Immature natural killer cell (primary cell): ENCODE data around the gene NEK11. TPM values are rescaled to one million over a fixed set of nuclear protein-coding genes. Genes with fewer than 3 reads are reported as not detected.

Experiments used
- DNase-seq, 3 donors: peaks; one replicate each; pipeline ENCODE4 v3.0.0; 2022; ENCODE audit warnings: mixed read lengths in 1 of 3
- H3K27ac Mint-ChIP-seq, 6 donors: one replicate each; pipeline ENCODE4 v1.8.0; 2020; ENCODE audit warnings: mixed read lengths in 6 of 6, mild to moderate bottlenecking in 5 of 6, inconsistent platforms in 4 of 6, moderate library complexity in 3 of 6
- H3K27me3 Mint-ChIP-seq, 3 donors: one replicate each; pipeline ENCODE4 v1.8.0; 2020 to 2021; ENCODE audit warnings: low read depth in 3 of 3, mild to moderate bottlenecking in 3 of 3, mixed read lengths in 3 of 3, moderate library complexity in 3 of 3, inconsistent platforms in 1 of 3
- H3K36me3 Mint-ChIP-seq, 3 donors: one replicate each; pipeline ENCODE4 v1.8.0; 2020; ENCODE audit warnings: mixed read lengths in 3 of 3, inconsistent platforms in 2 of 3, mild to moderate bottlenecking in 2 of 3
- H3K4me1 Mint-ChIP-seq, 2 donors: one replicate each; pipeline ENCODE4 v1.8.0; 2020; ENCODE audit warnings: inconsistent platforms in 2 of 2, mild to moderate bottlenecking in 2 of 2, mixed read lengths in 2 of 2, moderate library complexity in 1 of 2
- H3K4me3 Mint-ChIP-seq, 5 donors: one replicate each; pipeline ENCODE4 v1.8.0; 2020; ENCODE audit warnings: mild to moderate bottlenecking in 5 of 5, mixed read lengths in 5 of 5, inconsistent platforms in 3 of 5, moderate library complexity in 3 of 5
- H3K9me3 Mint-ChIP-seq, 6 donors: one replicate each; pipeline ENCODE4 v1.8.0; 2020; ENCODE audit warnings: mild to moderate bottlenecking in 6 of 6, mixed read lengths in 6 of 6, inconsistent platforms in 4 of 6, moderate library complexity in 3 of 6
- polyA plus RNA-seq, 3 donors: library from polyadenylated mRNA; unstranded; fragments of 300-500 nt; fragmentation: Illumina TruSeq; gene quantifications; one replicate each; pipeline ENCODE4 v1.2.3, GENCODE V29; 2021

Gene NEK11
- under 1 TPM in 2 of 3 donors, not detected in 1; 0.41 to 0.47 TPM for polyA plus RNA-seq

GRCh38 chr3:131026321-131027151, at the start of gene NEK11, which contains the start of gene ASTE1:
Gene NEK11 (plus strand): TSS chr3:131026877. CDS start chr3:131029709, 2,832 bp downstream.
Gene ASTE1 (minus strand): TSS chr3:131026825. CDS start chr3:131025306, 1,519 bp downstream.
- DNase-seq = peak; percentile 94 to 97 (median 95)
- Mint-ChIP-seq H3K27ac (peak within 1 kb of the TSS; percentile 88 to 99 (median 96)), H3K36me3 (peaks cover 12 to 18% (median 16%) of the 10 kb centered on the region in 3 donors), H3K9me3 (no peaks in the 10 kb centered on the region), H3K4me3 (peak within 1 kb of the TSS; percentile 87 to 96 (median 93)), H3K27me3 (peaks cover 8 to 13% (median 9%) of the 10 kb centered on the region in 3 donors), H3K4me1 (peaks cover 48 to 57% of the 10 kb centered on the region in 2 donors)

GRCh38 chr3:130979117-130979516, 47.6 kb upstream of the NEK11 start:
- no peaks in the 10 kb centered on the region for H3K27me3 Mint-ChIP-seq
- no peak overlapping the region for H3K4me3 Mint-ChIP-seq
- no peak for DNase-seq

GRCh38 chr3:130981469-130981868, 45.2 kb upstream of the NEK11 start:
- H3K4me1 Mint-ChIP-seq = no peaks in the 10 kb centered on the region

More at GRCh38 chr3:130979117-130979516, 47.6 kb upstream of the NEK11 start:
- peaks cover 5 to 26% (median 18%) of the 10 kb centered on the region in 3 donors for H3K36me3 Mint-ChIP-seq
- no peaks in the 10 kb centered on the region for H3K9me3 Mint-ChIP-seq
- peak overlapping the region in 1 of 6 donors; percentile 18 for H3K27ac Mint-ChIP-seq
- H3K4me1 Mint-ChIP-seq = no peaks in the 10 kb centered on the region

GRCh38 chr3:130990282-130990681, 36.4 kb upstream of the NEK11 start:
- Mint-ChIP-seq H3K36me3 (peaks cover 5 to 24% (median 17%) of the 10 kb centered on the region in 3 donors), H3K9me3 (no peaks in the 10 kb centered on the region), H3K27ac (peak overlapping the region in 2 of 6 donors; percentile 9 to 55), H3K27me3 (peaks cover 0 to 2% (median 0%) of the 10 kb centered on the region in 3 donors), H3K4me3 (no peak overlapping the region), H3K4me1 (no peaks in the 10 kb centered on the region)
- no peak for DNase-seq

More at GRCh38 chr3:130981469-130981868, 45.2 kb upstream of the NEK11 start:
- H3K4me3 Mint-ChIP-seq = no peak overlapping the region
- no peak overlapping the region for H3K27ac Mint-ChIP-seq
- DNase-seq = no peak
- H3K9me3 Mint-ChIP-seq = no peaks in the 10 kb centered on the region
- H3K27me3 Mint-ChIP-seq = no peaks in the 10 kb centered on the region
- H3K36me3 Mint-ChIP-seq = peaks cover 4 to 31% (median 6%) of the 10 kb centered on the region in 3 donors

GRCh38 chr3:130991126-130991525, 35.6 kb upstream of the NEK11 start:
- no peak overlapping the region for H3K27ac Mint-ChIP-seq
- H3K4me1 Mint-ChIP-seq = no peaks in the 10 kb centered on the region
- no peak for DNase-seq
- H3K9me3 Mint-ChIP-seq = no peaks in the 10 kb centered on the region
- no peak overlapping the region for H3K4me3 Mint-ChIP-seq
- peaks cover 0 to 2% (median 0%) of the 10 kb centered on the region in 3 donors for H3K27me3 Mint-ChIP-seq
- peaks cover 5 to 19% (median 14%) of the 10 kb centered on the region in 3 donors for H3K36me3 Mint-ChIP-seq

GRCh38 chr3:130992344-130992743, 34.3 kb upstream of the NEK11 start:
- no peaks in the 10 kb centered on the region for H3K9me3 Mint-ChIP-seq
- H3K27me3 Mint-ChIP-seq = peaks cover 0 to 2% (median 1%) of the 10 kb centered on the region in 3 donors
- no peak overlapping the region for H3K4me3 Mint-ChIP-seq
- no peak for DNase-seq
- H3K27ac Mint-ChIP-seq = no peak overlapping the region
- H3K4me1 Mint-ChIP-seq = no peaks in the 10 kb centered on the region
- peaks cover 5 to 19% (median 14%) of the 10 kb centered on the region in 3 donors for H3K36me3 Mint-ChIP-seq

GRCh38 chr3:130997289-130997688, 29.4 kb upstream of the NEK11 start:
- Mint-ChIP-seq H3K36me3 (peaks cover 3 to 11% (median 3%) of the 10 kb centered on the region in 3 donors), H3K4me1 (peaks cover 3 to 13% of the 10 kb centered on the region in 2 donors), H3K27ac (no peak overlapping the region), H3K27me3 (peaks cover 0 to 1% (median 0%) of the 10 kb centered on the region in 3 donors), H3K4me3 (no peak overlapping the region), H3K9me3 (no peaks in the 10 kb centered on the region)
- no peak for DNase-seq

- peaks cover 7 to 14% (median 11%) of the 10 kb centered on the region in 3 donors for H3K36me3 Mint-ChIP-seq
- H3K9me3 Mint-ChIP-seq = no peaks in the 10 kb centered on the region
- DNase-seq = no peak
- peaks cover 32 to 48% of the 10 kb centered on the region in 2 donors for H3K4me1 Mint-ChIP-seq
- no peak overlapping the region for H3K4me3 Mint-ChIP-seq
- peak overlapping the region in 2 of 6 donors; percentile 4 to 44 for H3K27ac Mint-ChIP-seq
- peaks cover 0 to 1% (median 0%) of the 10 kb centered on the region in 3 donors for H3K27me3 Mint-ChIP-seq
Measured at GRCh38 chr3:131001071-131001470, 25.6 kb upstream of the NEK11 start.

GRCh38 chr3:131004603-131005002, 22.1 kb upstream of the NEK11 start:
- peak; percentile 27 to 36 (median 31) for DNase-seq
- peak overlapping the region; percentile 62 to 68 (median 67) for H3K4me3 Mint-ChIP-seq
- H3K4me1 Mint-ChIP-seq = peaks cover 32 to 53% of the 10 kb centered on the region in 2 donors
- H3K9me3 Mint-ChIP-seq = no peaks in the 10 kb centered on the region
- H3K27me3 Mint-ChIP-seq = no peaks in the 10 kb centered on the region
- peak overlapping the region in 4 of 6 donors; percentile 58 to 83 (median 71) for H3K27ac Mint-ChIP-seq
- H3K36me3 Mint-ChIP-seq = peaks cover 14 to 24% (median 17%) of the 10 kb centered on the region in 3 donors

GRCh38 chr3:131007256-131007655, 19.4 kb upstream of the NEK11 start:
- H3K27ac Mint-ChIP-seq = no peak overlapping the region
- no peak overlapping the region for H3K4me3 Mint-ChIP-seq
- peaks cover 28 to 40% of the 10 kb centered on the region in 2 donors for H3K4me1 Mint-ChIP-seq
- DNase-seq = no peak
- no peaks in the 10 kb centered on the region for H3K27me3 Mint-ChIP-seq
- H3K36me3 Mint-ChIP-seq = peaks cover 14 to 35% (median 15%) of the 10 kb centered on the region in 3 donors
- no peaks in the 10 kb centered on the region for H3K9me3 Mint-ChIP-seq

- Mint-ChIP-seq H3K4me3 (no peak overlapping the region), H3K9me3 (no peaks in the 10 kb centered on the region), H3K27me3 (no peaks in the 10 kb centered on the region), H3K36me3 (peaks cover 16 to 39% (median 18%) of the 10 kb centered on the region in 3 donors), H3K4me1 (peaks cover 28 to 37% of the 10 kb centered on the region in 2 donors), H3K27ac (peak overlapping the region in 1 of 6 donors; percentile 23)
- DNase-seq = no peak
Measured at GRCh38 chr3:131007782-131008181, 18.9 kb upstream of the NEK11 start.

- no peak overlapping the region for H3K4me3 Mint-ChIP-seq
Measured at GRCh38 chr3:131008326-131008725, 18.4 kb upstream of the NEK11 start.

GRCh38 chr3:131009698-131010097, 17.0 kb upstream of the NEK11 start:
- H3K27ac Mint-ChIP-seq = no peak overlapping the region
- H3K36me3 Mint-ChIP-seq = peaks cover 25 to 52% (median 28%) of the 10 kb centered on the region in 3 donors

More at GRCh38 chr3:131008326-131008725, 18.4 kb upstream of the NEK11 start:
- Mint-ChIP-seq H3K27me3 (no peaks in the 10 kb centered on the region), H3K27ac (peak overlapping the region in 1 of 6 donors; percentile 58), H3K36me3 (peaks cover 21 to 44% (median 24%) of the 10 kb centered on the region in 3 donors), H3K4me1 (peaks cover 25 to 32% of the 10 kb centered on the region in 2 donors), H3K9me3 (no peaks in the 10 kb centered on the region)
- DNase-seq = no peak

GRCh38 chr3:131018970-131019369, 7.7 kb upstream of the NEK11 start:
- Mint-ChIP-seq H3K27me3 (peaks cover 0 to 2% (median 0%) of the 10 kb centered on the region in 3 donors), H3K36me3 (peaks cover 16 to 27% (median 20%) of the 10 kb centered on the region in 3 donors), H3K9me3 (no peaks in the 10 kb centered on the region), H3K4me3 (no peak overlapping the region), H3K27ac (peak overlapping the region in 3 of 6 donors; percentile 23 to 73 (median 52)), H3K4me1 (peaks cover 31 to 69% of the 10 kb centered on the region in 2 donors)
- no peak for DNase-seq

More at GRCh38 chr3:131009698-131010097, 17.0 kb upstream of the NEK11 start:
- Mint-ChIP-seq H3K27me3 (no peaks in the 10 kb centered on the region), H3K4me1 (peaks cover 12 to 20% of the 10 kb centered on the region in 2 donors), H3K4me3 (no peak overlapping the region), H3K9me3 (no peaks in the 10 kb centered on the region)
- no peak for DNase-seq
